D721Med (cell line): ENCODE data around the gene LTBP2.

ENCODE experiments used
- DNase-seq: peaks from one replicate; pipeline ENCODE4 v3.0.0; 2011; ENCODE audit warnings: low spot score; ENCODE audit not compliant: insufficient read length
- FAIRE-seq: peaks from 2 replicates; lab custom pipeline; 2011; peaks lifted over from hg19 to GRCh38; lab: Jason Lieb, UNC
- TF ChIP-seq, protein P1 (sequence below): IDR thresholded peaks from 2 replicates; pipeline ENCODE4 v1.5.1; 2012; ENCODE audit warnings: mild to moderate bottlenecking, control low read depth; ENCODE audit not compliant: insufficient read depth; ENCODE audit errors: missing control alignments

LTBP2 gene

DNA sequence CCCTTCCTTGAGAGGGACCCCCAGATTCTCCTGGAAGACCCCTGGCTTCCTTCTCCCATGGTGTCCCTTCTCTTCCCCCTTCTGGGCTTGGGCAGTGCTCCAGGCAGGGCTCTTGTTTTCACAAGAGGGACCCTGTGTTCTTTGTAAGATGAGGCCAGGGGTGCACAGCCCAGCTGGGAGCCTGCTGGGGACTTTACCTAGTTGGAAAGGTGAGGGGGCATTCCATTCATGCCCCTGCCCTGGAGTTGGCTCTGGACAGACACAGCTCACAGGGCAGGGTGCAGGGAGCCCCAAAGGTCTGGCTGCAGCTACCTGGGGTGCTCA lies 87.3 kb downstream of the LTBP2 start:
- TF ChIP-seq, protein P1, sequence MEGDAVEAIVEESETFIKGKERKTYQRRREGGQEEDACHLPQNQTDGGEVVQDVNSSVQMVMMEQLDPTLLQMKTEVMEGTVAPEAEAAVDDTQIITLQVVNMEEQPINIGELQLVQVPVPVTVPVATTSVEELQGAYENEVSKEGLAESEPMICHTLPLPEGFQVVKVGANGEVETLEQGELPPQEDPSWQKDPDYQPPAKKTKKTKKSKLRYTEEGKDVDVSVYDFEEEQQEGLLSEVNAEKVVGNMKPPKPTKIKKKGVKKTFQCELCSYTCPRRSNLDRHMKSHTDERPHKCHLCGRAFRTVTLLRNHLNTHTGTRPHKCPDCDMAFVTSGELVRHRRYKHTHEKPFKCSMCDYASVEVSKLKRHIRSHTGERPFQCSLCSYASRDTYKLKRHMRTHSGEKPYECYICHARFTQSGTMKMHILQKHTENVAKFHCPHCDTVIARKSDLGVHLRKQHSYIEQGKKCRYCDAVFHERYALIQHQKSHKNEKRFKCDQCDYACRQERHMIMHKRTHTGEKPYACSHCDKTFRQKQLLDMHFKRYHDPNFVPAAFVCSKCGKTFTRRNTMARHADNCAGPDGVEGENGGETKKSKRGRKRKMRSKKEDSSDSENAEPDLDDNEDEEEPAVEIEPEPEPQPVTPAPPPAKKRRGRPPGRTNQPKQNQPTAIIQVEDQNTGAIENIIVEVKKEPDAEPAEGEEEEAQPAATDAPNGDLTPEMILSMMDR, result no peak
- FAIRE-seq (no peak), DNase-seq (no peak)

DNA sequence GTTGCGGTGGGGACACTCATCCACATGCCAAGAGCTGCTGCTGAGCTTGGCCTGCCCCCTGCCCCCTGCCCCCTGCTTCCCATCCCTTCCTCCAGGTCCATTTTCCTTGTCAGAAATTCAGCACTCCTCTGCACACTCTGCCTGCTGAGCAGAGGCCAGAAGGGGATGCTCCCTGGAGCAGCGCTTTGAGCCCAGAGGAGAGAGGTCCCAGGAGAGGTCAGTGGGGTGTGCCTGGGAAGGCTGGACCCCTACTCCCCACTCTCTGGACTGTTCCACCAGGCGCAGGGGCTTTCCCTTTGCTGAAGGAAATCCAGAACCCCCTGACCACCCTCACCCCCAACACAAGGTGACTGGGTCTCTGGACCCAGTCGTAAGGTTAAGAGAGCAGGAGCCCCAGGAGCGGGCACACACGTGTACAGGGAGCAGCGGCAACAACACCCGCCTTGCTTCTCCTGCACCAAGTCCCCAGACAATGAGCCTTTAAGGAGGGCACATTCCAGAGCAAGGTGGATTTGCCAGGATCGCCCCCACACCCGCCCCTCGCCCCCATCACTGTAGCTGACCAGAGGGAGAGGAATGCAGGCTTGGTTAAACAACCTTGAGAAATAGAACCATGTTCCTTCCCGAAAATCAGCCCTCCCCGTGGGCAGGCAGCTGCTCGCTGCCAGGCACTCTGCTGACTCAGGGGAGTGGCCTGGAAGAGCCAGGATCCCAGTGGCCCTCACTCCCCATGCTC lies 87.8 kb downstream of the LTBP2 start:
- FAIRE-seq (no peak), DNase-seq (no peak)
- TF ChIP-seq, protein P1, result no peak

DNA sequence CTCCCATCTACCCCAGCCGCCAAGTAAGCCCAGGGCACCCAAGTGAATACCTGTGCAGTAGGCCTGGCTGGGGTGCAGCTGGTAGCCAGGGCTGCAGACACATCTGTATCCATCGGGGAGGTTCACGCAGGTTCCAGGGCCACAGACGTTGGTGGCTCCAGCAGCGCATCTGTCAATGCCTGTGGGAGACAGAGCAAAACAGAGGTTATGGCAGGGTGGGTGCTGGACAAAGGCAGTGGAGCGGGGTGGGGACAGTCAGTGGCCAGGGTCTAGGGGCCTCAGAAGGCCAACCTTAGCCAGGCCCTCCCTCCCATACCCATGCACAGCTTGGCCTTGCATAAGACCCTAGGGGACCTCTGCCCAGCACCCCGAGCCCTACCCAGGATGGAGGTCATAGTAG lies 89.3 kb downstream of the LTBP2 start:
- TF ChIP-seq, protein P1, result no peak
- DNase-seq, result no peak
- FAIRE-seq, result no peak

DNA sequence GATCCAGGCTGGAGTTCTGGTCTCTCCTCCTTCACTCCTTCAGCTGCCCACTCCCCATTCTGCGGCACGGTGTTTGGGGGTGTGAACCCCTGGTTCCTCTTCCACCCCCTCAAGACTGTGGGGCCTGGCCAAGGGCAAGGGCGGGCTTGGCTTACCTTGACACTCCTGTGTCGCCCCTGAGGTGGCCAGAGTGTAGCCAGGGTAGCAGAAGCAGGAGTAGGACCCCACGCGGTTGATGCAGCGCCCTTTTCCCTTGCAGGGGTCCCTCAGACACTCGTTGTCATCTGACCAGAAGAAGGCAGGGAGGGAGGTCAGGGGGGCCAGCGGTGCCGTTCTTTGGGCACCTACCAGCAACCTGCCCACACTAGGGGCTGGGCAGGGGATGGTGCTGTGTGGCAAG lies 90.3 kb downstream of the LTBP2 start:
- DNase-seq (no peak), FAIRE-seq (no peak)
- TF ChIP-seq, protein P1, result no peak

DNA sequence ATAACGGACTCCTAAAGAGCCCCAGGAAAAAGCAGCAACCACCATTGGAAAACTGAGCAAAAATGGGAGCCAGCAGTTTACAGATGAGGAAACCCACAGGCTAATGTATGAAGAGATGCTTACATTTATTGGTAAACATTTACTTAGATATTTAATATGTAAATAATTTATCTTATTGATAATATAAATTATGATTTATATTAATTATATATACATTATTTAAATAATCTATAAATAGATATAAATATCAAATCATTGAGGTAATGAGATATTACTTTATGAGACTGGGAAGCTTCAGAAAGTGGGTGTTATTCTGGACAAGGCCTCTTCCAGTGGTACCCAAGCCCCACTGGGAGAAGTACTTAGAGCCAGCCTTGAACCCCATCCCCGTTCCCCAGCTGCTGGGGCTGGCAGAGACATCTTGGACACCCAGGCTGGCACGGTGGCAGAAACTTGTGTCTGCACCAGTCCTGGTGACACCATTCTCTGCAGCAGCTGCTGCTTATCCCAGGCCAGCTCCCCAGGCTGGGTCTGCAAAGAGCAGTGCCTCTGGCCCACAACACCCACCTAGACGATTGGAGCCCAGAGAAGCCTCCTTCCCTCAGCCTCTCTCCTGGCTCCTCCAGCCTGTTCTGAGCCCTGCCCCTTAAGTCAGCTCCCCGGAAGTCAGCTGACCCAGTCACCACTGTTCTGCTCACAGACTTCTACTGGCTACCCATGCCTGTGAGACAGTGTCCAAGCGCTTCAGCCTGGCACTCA lies 92.5 kb downstream of the LTBP2 start:
- DNase-seq, result no peak
- no peak for FAIRE-seq
- TF ChIP-seq, protein P1, result no peak

DNA sequence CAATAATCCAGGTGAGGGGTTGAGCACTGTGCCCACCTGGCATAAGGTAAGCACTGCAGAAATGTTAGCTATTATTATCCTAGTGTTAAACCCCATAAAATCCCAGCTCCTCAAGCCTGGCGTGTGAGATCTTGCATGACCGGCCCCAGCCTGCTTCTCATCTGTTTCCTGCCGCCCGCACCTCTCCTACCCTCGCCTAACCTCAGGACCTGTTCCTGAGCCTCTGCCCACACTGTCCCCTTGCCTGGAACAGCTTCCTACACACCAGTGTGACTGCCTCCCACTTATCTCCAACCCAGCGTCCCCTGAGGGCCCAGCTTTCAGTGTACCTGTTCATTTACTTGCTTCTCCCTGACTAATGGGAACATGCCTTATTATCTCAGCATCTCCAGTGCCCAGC lies 93.8 kb downstream of the LTBP2 start:
- DNase-seq (no peak), FAIRE-seq (no peak)
- TF ChIP-seq, protein P1, result no peak

DNA sequence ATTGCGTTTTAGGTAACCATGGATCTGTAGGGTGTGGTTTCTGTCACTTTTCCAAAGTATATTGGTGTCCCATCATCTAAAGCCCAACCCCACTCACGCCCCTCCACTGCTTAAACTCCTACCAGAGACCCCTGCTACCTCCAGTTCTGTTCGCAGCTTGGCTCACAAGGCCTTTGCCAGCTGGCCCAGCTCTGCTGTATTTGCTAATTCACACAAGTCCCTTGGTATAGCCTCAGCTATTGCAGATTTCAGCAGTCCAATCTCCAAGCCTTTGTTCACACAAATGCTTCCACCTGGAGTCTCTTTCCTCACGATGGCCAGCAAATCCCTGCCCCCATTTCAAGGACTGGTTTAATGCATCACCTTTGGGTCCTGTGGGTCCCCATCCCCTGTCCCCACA lies 94.3 kb downstream of the LTBP2 start:
- FAIRE-seq (no peak), DNase-seq (no peak)
- TF ChIP-seq, protein P1, result no peak
